Measurements from ENCODE around the gene CDCA4.

Gene CDCA4

DNA sequence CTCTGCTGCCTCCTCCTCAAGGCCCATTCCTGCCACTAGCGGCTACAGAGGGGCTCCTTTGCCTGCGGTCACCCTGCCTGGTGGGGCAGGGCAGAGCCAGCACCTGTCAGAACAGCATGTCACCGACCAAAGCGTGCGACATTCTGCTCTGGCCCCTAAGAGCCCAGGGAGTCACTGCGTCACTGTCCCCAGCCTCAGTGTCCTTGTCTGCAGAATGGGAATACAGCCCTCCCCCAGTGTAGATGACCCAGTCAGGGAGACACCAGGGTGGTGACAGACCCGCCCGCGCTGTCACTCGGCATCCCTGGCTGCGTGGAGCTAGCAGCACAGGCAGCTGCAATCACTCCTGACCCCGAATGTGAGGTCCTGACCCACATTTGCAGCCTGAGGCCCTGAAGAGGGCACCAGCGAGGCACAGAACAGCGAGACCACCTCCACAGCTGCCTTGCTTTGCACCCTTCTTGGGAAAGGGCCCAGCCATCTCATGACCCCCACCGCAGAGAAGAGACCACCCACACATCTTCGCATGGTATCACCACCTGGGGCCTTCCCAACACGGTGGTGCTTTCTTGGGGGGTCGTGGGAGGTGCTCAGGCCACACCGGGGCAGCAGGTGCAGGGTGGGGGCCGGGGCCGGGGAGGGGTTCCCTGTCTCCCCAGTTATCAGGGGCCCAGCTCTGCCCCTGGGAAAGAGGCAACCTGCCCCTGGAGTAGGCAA lies 45.2 kb downstream of the CDCA4 start:
- DNase-seq (ENCODE audit: low spot score): peak; percentile 65

DNA sequence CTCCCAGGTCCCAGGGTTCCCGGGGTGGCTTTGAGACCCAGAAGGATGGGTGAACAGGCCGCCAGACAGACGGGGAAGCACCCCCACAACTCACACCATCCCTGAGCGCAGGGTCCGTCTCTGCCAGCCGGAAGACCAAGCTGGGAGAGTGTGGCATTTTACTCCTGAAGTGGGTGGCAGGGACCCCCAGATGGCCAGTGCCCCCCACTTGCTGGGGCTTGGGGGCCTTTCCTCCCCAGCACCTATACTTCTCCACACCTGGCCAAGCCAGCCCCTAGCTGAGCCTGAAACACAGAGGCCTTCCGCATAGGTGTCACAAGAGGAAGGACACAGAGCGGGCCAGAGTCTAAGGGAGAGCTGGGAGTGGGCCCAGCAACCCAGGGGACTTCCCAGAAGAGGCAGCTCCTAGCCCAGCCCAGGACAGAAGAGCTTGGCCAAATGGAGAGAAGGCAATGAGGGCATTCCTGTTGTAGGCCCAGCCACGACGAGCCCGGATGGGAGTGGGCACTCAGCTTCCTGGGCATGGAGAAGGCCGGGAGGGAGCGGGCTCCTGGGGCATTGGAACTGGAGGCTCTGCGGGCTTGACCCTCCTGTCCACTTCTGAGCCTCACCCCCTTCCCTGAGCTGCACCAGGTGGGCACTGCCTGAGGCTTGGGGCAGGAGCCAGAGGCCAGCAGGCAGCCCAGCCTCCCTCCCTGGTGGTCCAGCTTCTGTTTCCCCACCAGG lies 46.1 kb downstream of the CDCA4 start:
- no peak for DNase-seq (ENCODE audit: low spot score)

GRCh38 chr14:104974146-104974541 lies 46.7 kb downstream of the CDCA4 start:
- DNase-seq (ENCODE audit: low spot score): no peak

DNA sequence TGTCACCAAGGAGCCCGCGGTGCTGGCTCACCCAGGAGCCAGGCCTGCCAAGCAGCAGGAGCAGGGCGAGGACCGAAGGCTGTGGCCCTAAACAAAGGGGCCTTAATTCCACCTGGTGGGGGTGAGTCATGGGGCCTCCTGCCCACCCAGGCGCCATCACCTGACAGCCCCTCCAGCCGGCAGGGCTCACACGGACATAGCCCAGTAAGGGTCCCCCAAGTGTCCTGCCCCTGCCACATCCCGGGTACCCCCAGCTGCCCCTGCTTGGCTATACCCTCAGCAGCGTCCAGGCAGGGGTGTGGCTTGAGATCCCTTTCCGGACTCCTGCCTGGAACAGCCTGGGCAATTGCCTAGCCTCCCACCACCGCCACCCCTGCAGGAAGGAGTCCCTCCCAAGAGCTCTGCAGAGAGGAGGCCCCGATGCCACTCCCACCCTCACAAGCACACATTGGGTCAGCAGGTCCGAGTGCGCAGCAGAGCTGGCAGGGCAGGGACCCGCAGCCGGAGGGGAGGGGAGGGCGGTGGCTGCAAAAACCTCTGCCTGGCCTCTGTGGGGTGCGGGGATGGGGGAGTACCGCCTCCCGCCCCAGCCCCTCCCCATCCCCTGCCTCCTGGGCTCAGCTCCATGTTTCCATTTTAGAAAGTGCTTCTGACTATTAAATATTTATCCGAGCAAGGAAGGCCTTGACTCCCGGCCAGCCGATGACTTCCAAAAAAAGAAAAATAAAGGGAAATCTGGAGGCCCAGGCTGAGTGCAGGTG lies 47.3 kb downstream of the CDCA4 start:
- no peak for DNase-seq (ENCODE audit: low spot score)

GRCh38 chr14:104973135-104973384 lies 47.8 kb downstream of the CDCA4 start:
- no peak for DNase-seq (ENCODE audit: low spot score)

DNA sequence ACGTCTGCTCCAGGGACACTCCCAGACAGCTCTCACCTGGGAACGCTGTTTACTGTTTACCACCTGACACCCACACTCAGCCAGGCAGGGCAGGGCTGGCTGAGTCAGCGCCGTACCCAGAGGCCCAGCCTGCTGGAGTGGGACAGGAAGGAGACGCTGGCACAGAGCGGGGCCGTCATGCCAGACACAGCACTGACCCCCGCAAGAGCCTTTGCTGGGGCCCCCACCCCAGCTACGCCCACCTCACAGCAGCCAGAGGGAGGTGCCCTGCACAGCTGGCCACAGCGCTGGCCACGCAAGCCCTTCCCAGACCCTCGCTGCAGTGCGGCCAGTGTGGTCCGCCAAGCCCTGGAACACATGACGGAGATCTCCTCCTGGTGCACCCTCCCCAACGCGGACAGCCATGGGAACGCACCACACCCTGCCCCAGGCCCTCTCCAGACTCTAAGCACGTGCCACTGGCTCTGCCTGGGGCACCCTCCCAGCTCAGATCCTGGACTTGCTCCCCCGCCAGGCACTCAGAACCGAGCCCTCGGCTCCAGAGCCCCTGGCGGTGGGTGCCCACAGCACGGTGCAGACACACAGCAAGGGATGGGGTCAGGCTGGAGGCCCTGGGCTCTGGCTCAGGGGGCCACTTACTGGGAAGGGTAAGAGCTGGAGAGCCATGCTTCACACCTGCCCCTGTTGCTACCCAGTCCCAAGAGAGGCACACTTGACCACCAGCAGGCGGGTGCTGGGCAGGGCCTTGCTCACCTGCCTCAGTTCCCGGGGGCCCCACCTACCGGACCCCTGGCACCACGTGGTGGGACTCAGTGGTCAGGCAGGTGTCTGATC lies 48.4 kb downstream of the CDCA4 start:
- no peak for DNase-seq (ENCODE audit: low spot score)

DNA sequence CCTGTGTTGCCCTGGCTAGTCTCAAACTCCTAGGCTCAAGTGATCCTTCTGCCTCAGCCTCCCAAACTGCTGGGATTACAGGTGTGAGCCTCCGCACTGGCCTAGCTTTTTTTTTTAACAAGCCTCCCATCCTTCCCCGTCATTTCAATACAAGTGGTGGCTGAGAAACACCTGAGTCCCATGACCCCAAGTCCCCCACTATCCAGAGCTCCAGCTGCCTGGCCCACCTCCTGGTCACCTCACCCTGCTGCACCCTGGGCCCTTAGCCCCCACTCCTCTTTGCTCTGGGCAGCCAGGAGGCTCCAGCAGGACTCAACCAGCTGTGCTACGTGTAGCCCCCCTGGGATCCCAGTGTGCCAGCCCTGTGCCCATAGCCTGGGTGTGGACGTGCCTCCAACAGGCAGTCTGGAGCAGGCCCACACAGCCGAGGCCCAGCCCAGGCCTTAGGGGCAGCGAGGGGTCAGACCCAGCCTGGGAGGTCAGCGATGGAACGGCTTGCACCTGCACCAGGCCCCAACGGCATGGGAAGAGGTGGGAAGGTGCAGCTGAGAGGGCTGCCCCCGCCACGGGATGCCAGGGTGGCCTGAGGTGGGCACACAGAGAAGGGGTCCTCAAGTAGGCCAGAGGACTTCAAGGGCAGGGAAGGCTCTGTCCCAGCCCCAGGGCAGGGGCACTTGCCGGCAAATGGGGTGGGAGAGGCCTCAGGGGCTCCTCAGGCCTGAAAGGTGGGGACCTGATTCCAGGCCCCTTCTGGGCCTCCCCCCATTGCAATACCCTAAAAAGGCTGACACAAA lies 49.2 kb downstream of the CDCA4 start:
- DNase-seq (ENCODE audit: low spot score): no peak

DNA sequence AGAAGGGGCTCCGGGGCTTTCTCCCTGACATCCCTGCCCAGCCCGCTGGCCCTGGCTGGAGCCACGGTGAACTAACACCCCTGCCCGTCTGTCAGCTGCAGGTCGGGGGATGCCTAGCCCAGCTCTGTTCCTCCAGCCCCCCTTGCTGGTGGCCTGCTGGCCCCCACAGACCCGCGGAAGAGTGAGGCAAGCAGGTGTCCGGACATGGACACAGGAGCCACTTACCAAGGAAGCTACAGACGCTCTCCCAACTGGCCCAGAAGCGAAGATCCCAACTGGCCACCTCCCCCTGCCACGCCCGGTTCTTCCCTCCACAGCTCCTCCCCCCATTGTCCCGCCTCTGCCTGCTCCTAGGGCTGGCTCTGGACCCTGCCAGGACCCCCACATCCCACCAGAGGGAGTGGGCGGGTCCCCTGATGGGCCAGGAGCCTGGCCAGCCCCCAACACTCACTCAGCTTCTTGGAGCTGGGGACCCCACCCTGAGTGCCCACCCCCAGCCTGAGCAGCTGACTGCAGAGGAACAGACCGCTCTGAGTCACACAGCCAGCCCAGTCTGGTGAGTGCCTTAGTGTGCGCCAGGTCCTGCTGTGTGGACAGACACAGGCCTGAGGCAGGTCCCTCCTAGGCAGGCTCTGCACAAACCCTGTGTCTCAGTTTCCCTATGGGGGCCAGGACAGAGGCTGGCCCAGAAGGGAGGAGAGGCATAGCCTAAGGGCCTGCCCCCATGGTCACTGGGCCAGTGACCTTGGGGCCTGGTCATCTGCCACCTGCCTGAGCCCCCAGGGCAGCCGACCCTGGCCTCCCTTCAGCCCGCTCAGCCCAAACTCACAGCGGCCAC lies 50.4 kb downstream of the CDCA4 start:
- no peak for DNase-seq (ENCODE audit: low spot score)

DNA sequence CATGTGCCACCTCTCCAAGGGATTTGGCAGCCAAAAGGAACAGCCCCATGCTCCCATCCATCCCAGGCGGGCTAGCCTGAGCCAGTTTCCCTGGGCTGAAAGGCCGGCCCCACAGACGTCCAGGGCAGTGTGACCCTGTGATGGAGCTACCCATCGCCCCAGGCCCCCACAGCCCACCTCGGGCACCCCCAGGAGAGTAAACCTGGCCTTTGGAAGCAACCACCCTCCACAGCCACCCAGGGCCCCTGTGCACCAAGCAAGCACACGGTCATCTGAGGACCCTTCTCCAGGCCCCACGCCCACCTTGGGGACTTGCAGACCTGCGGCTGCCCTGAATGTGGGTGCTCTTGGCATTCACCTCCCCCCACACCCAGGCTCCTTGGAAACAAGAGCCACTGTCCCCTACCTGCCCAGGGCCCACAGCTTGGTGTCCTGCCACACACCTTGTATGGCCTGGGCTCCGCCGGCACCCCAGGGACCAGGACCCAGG lies 51.1 kb downstream of the CDCA4 start:
- DNase-seq (ENCODE audit: low spot score): no peak

DNA sequence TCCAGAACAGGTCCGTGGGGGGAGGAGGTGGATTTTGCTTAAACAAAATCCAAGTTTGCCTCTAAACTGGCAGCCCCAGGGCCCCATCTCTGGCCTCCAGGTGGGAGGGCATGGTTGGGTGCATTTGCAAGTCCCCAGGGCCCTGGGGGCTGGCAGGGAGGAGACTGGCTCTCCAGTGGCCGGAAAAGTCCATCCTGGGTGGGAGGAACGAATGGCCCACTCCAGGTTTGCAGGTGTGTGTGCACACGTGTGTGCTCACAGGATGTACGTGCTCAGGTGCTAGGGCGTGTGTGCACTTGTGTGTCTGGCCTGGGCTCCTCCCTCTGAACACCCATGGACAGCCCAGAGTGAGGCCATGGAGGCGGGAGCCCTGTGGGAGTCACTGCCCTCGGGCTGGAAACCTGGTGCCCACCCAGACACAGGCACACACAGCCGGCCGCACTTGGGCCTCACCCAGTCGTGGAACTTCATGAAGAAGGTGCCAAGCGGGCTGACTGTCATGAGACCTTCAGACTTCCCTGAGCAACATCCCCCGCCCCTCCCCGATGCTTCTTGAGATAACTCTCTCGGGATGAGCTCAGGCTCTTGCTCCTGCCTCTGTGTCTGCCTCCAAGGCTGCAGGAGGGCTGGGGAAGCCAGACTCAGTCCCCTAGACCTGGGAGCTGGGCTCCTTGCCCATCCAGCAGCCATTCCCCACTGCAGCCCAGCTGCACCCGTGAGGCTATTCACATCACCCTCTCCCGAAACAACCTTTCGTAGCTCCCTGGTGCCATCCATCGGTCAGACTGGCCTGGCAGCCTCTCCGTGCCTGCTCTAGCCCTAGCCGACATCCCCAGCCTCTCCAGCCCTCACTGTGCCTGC lies 52.1 kb downstream of the CDCA4 start:
- peak; percentile 59 for DNase-seq (ENCODE audit: low spot score)

- DNase-seq (ENCODE audit: low spot score): no peak
Measured at GRCh38 chr14:104968153-104968527, 52.7 kb downstream of the CDCA4 start.

GRCh38 chr14:104967386-104968152 lies 53.3 kb downstream of the CDCA4 start:
- DNase-seq (ENCODE audit: low spot score): no peak

- DNase-seq (ENCODE audit: low spot score): no peak
Measured at GRCh38 chr14:104966981-104967385, 53.9 kb downstream of the CDCA4 start.

DNA sequence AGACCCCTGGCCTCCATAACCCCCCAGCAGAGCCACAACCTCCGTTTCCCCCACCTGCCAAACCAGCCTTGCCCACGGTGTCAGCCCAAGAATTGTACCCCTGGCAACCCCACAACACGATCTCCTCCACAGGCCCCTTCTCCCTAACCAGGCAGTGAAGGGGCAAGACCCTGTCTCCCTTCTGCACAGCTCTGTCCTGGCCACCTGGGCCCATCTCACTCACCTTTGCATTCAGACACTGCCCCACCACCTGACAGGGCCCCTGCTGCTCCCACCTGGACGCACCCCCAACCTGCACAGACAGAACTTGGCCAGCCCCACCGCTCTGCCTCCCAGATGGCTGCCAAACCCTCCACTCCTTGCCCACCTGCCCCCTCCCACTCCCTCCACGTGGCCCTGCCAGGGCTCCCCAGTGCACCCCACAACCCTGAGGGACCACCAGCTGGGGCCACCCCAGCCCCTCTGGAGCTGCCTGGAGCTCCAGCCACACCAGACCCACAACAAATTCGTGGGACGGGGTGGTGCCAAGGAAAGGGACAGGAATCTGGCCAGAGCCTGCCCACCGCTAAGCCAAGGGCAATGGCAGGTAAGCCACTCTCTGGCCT lies 54.5 kb downstream of the CDCA4 start:
- no peak for DNase-seq (ENCODE audit: low spot score)

GRCh38 chr14:104965561-104966231 lies 55.2 kb downstream of the CDCA4 start:
- DNase-seq (ENCODE audit: low spot score): no peak

GRCh38 chr14:104964546-104964945 lies 56.3 kb downstream of the CDCA4 start:
- no peak for DNase-seq (ENCODE audit: low spot score)
